HG03432 (cell line): Measurements from ENCODE around the gene RHOF.
A peak's percentile ranks its signal among the peaks of the same experiment; 100 is the strongest.

ENCODE experiments used
- ATAC-seq: cut with Tn5 transposase; IDR thresholded peaks from one replicate; pipeline ENCODE4 v1.9.1; 2021; ENCODE audit warnings: mild to moderate bottlenecking, moderate library complexity; ENCODE audit not compliant: unreplicated experiment

RHOF gene, protein sequence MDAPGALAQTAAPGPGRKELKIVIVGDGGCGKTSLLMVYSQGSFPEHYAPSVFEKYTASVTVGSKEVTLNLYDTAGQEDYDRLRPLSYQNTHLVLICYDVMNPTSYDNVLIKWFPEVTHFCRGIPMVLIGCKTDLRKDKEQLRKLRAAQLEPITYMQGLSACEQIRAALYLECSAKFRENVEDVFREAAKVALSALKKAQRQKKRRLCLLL

DNA sequence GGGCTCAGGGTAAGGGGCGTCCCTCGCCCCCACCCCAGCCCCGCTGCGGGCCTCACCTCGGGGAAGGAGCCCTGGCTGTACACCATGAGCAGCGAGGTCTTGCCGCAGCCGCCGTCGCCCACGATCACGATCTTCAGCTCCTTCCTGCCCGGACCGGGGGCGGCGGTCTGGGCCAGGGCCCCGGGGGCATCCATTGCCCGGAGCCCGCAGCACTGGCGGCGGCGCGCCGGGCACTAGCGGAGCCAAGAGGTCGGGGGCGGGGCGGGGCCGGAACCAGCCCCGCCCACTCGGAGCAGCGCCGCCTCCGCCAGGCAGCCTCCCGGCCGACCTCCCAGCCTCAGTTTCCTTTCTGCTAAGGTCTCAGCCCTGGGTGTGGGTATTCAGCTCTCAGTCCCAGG is at the start of gene RHOF:
RHOF (minus strand) TSS at position 249 of the 398 bp plus-strand sequence; CDS start at position 194, 55 bp downstream.
- ATAC-seq, result peak; percentile 22

DNA sequence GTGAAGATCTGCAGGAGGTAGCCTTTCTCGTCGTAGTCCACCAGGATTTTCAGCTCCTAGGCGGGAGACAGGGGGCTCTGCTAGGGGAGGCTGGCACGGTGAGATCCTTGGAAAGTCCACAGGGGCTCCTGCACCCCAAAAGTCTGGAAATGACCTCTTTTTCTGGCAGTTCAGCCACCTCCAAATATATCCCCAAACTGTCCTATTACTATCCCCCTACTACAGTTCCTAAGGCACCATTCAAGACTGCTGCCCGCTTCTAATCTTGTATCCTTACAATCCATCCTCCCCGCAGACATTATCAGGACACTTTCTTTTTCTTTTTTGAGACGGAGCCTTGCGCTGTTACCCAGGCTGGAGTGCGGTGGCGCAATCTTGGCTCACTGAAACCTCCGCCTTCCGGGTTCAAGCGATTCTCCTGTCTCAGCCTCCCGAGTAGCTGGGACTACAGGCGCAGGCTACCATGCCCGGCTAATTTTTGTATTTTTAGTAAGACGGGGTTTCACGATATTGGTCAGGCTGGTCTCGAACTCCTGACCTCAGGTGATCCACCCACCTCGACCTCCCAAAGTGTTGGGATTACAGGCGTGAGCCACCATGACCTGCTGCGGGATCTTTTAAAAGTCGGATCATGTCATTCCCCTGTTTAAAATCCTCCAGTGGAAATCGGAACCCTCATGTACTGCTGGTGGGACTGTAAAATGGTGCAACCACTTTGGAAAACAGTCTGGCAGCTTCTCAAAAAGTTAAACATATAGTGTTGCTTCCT is 46.7 kb upstream of the RHOF start:
- no peak for ATAC-seq

DNA sequence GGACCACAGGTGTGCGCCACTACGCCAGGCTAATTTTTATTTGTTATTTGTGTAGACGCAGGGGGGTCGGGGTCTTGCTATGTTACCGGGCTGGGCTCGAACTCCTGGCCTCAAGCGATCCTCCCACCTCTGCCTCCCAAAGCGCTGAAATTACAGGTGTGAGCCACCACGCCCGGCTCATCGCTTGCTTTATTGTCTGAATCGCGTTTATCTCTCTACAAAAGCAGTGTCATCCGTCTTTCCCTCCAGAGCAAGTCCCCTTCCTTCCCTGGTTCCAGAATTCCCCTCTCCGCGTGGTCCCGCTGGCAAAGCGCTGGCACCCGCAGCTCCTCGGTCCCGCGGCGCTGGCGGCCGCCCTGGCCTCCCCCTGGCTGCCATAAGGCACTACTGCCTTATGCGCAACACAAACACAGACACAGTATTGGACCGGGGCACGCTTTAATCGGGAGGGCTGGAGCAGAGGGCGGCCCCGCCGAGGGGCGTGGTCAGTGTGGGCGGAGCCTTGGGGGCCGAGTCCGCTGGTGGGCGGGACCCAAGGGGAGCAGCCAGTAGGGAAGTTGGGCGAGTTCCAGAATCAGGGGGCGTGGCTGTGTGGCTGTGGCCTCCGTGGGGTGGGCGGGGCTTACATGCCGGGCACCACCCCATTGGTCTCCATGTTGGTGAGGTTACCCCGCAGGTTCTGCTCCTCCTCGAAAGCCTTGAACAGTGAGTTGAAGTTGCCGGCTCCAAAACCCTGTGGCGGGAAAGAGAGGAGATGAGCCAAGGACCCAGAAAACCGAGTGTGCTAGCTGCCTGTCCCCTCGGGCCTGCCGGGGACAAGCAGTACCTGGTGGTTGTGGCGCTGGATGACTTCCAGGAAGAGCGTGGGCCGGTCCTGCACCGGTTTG is 45.9 kb upstream of the RHOF start:
- ATAC-seq, result peak; percentile 94

DNA sequence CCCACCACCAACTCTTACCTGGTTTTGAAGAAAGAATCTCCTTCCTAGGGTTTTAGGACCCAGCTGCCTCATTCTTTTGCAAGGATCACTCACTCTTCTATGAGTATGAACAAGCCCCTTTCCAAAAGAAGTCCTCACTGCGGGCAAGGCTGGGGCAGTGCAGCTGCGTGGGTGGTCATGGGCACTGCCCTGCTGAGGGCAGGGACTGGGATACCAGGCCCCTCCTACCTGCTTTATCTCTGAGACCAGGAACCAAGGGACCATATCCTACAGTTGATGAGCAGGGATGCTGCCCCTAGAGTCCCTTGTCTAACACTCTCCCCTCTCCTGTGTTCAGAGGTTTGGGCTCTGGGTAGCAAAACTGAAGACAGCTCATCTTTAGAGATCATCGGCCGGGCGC is 44.6 kb upstream of the RHOF start:
- ATAC-seq, result no peak

DNA sequence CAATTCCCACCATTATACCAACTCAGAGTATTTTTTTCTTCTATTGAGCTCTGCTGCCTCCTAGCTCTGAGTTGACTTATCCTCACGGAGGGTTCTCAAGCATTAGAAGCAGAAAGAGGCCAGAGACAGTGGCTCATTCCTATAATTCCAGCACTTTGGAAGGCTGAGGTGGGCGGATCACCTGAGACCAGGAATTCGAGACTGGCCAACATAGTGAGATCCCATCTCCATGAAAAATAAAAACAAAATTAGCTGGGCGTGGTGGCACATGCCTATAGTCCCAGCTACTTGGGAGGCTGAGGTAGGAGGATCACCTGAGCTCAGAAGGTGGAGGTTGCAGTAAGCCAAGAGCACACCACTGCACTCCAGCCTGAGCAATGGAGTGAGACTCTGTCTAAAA is 44.2 kb upstream of the RHOF start:
- ATAC-seq, result no peak

- ATAC-seq, result no peak
Measured at GRCh38 chr12:121831571-121832245, 38.2 kb upstream of the RHOF start.

DNA sequence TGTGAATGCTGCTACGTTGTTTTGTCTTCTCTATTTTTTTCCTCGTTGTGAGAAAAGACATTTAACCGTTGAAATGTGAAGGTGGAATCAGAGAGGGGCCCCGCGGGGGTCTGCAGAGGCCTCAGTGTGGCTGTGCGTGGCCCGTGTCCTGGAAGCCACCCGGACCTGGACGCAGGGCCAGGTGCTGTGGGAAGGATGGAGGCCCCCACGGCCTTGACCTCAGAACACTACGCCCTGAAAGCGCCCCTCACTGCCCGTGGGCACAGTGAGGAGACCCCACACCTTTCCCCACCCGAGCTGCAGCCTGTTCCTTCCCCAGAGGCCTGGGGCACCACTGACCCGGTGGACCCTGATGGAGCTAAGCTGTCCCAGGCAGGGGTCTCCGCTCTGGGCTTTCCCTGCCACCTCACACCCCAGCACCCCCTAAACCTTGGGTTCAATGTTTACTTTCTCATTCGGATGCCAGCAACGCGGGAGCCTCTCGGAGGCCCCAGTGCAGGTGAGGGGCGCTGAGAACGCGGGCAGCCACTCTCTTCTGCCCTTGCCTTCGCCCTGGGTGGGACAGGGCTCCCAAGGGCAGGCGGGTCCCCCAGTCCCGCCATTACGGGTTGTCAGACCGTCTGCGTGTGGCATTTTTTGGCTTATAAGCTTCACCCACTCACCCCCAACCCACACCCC is 37.2 kb upstream of the RHOF start:
- no peak for ATAC-seq

DNA sequence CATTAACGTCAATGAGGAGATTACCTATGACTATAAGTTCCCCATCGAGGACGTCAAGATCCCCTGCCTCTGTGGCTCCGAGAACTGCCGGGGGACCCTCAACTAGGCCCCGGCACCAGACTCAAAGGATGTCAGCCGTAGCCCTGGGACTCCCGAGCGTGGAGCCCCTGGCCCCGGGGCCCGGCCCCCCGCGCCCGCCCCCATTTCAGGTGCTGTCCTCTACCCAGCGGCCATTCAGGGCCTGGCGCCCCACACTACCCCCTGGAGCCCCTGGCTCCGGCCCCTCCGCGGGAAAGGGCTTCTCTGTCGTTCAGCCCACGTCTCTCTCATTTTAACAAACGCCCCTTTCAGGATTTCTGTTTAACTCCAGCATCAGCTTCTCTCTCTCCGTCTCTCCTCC is 36.6 kb upstream of the RHOF start:
- ATAC-seq, result no peak

DNA sequence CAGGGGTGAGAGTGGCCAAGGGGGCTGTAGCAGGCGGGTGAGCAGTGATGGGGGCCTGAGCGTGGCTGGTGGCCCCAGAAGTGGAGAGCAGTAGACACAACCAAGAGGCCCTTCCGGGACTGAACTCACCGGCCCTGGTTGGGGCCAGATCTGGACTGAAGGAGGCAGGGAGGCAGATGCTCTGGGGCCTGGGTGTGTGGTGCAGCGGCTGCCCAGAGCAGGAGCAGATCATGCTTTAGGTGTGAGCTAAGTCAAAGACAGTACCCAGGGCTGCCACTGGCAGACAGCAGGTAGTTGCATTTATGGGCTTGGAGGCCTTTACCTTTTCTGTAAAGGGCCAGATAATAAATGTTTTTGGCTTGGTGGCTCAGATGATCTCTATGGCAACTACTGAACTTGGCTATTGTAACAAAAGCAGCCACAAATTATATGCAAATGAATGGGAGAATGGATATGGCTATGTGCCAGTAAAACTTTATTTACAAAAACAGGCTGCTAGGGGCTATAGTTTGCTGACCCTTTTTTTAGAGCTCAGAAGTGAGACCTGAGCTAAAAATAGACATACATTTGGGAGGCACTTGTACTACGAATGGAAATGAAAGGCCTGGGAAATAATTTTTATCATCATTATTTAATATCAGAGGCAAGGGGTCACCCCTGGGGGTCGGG is 35.9 kb upstream of the RHOF start:
- no peak for ATAC-seq

DNA sequence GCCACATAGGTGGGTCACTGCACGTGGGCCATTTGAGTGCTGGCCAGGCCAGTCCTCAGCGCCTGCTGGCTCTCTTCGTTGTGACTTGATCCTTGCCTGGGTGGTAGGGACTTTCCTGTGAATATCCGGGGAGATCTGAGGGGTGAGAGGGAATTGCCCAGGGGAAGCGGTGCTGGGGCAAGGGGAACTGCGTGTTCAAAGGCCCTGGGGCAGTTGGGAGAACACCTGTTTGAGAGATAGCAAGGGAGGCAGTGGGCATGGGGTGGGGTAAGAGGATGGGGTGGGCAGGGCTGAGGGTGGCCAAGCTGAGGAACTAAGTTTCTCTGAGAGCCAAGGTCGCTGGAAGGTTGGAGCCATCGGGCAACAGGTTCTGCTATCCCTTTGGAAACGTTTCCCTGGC is 35.3 kb upstream of the RHOF start:
- no peak for ATAC-seq

- ATAC-seq, result no peak
Measured at GRCh38 chr12:121828306-121828705, 34.8 kb upstream of the RHOF start.

GRCh38 chr12:121827351-121828099 is 34.0 kb upstream of the RHOF start:
- ATAC-seq, result no peak

- no peak for ATAC-seq
Measured at GRCh38 chr12:121826318-121827150, 33.0 kb upstream of the RHOF start.

DNA sequence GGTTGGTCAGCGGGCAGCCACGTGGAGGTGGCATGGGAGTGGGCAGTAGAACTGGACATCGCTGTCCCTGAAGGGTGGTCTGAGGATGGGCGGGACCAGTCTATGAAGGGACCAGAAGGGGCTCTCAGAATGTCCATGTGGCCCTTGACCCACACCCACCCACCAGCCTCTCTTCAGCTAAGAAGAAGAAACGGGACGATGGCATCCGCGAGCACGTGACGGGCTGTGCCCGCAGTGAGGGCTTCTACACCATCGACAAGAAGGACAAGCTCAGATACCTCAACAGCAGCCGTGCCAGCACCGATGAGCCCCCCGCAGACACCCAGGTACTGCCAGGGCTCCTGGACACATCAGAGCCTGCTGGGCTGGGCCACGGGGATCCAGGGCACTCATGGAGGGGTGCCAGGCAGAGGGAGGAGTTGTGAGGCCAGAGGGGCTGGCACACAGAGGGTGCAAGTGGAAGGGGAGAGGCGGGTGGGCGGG is 31.6 kb upstream of the RHOF start:
- no peak for ATAC-seq

GRCh38 chr12:121823727-121824115 is 30.2 kb upstream of the RHOF start:
- no peak for ATAC-seq

- no peak for ATAC-seq
Measured at GRCh38 chr12:121823101-121823726, 29.7 kb upstream of the RHOF start.

- ATAC-seq, result no peak
Measured at GRCh38 chr12:121822393-121823100, 29.1 kb upstream of the RHOF start.
